Activated T-helper 1 cell treated with anti-CD3 and anti-CD28 coated beads, Interleukin-12 subunit alpha, Interleukin-12 subunit beta, Interleukin-2, Interleukin-4 antibody, amounts not matched to agents 30 ng/mL and 10 ng/mL and 1 ng/mL, durations not matched to agents 14 hours and 24 hours and 36 hours (primary cell): ENCODE measurements around the gene CFAP46. TPM values are rescaled to one million over a fixed set of nuclear protein-coding genes. Genes with fewer than 3 reads are reported as not detected.

Experiments used
- DNase-seq: peaks from one replicate; pipeline ENCODE4 v3.0.0; 2021; ENCODE audit warnings: low spot score
- H3K27ac Mint-ChIP-seq: one replicate; pipeline ENCODE4 v1.8.0; 2021; ENCODE audit warnings: mild to moderate bottlenecking, mixed read lengths
- H3K27me3 Mint-ChIP-seq: one replicate; pipeline ENCODE4 v1.8.0; 2022; ENCODE audit warnings: mild to moderate bottlenecking, moderate library complexity, mixed read lengths; ENCODE audit not compliant: insufficient read depth
- H3K36me3 Mint-ChIP-seq: one replicate; pipeline ENCODE4 v1.8.0; 2021; ENCODE audit warnings: low read depth, mixed read lengths
- H3K4me1 Mint-ChIP-seq: one replicate; pipeline ENCODE4 v1.8.0; 2021; ENCODE audit warnings: low read depth, mixed read lengths
- H3K4me3 Mint-ChIP-seq: one replicate; pipeline ENCODE4 v1.8.0; 2021; ENCODE audit warnings: mild to moderate bottlenecking, moderate library complexity, mixed read lengths
- H3K9me3 Mint-ChIP-seq: one replicate; pipeline ENCODE4 v1.8.0; 2021; ENCODE audit warnings: mixed read lengths
- intact Hi-C: fragments of 100-400 bp; cut with micrococcal nuclease; formaldehyde crosslinking; loops from one replicate; pipeline ENCODE4 v1.15.1; 2024
- total RNA-seq: library from RNA; stranded (reverse); gene quantifications from 2 replicates; pipeline ENCODE4 v1.2.3, GENCODE V29; 2022

The CFAP46 gene
- total RNA-seq, 1 donor from 2014 or later, result not detected

DNA sequence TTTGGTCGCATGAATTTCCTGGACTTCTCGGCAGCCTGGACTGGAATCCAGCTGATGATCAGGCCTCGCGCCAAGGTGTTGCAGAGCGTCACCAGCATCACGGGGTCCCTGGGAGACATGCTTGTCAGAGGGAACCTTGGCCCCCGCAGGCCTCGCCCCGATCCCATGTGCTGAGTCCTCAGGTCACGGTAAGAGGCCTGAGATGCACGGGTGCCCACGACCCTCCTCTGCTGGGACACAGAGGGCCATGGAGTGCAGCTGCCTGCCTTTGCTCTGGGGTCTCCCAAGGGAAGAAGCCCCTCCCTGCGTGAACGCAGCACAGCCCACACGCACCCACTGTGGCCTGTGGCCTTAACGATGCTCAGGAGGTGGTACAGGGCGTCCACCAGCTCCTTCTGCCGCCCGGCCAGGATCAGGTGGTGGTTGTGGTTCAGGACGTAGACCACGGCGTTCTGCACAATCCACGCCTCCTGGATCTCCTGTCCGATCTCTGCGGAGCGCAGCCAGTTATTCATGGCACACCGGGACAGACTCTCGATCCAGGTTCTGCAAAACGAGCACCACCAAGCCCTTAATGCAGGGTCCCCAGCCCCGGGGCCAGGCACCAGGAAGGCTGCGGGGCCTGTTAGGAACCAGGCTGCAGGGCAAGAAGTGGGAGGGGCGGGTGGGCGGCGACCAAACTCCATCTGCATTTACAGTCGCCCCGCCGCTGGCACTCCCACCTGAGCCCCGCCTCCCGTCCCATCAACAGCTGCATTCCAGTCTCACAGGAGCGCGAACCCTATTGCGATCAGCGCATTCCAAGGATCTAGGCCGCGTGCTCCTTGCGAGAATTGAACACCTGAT lies 29.4 kb downstream of the CFAP46 start:
- Mint-ChIP-seq H3K9me3 (no peaks in the 10 kb centered on the region), H3K27me3 (no peaks in the 10 kb centered on the region), H3K36me3 (no peaks in the 10 kb centered on the region), H3K27ac (no peak overlapping the region), H3K4me3 (no peak overlapping the region), H3K4me1 (no peaks in the 10 kb centered on the region)
- intact Hi-C loops, result no loop called here
- DNase-seq, result no peak

DNA sequence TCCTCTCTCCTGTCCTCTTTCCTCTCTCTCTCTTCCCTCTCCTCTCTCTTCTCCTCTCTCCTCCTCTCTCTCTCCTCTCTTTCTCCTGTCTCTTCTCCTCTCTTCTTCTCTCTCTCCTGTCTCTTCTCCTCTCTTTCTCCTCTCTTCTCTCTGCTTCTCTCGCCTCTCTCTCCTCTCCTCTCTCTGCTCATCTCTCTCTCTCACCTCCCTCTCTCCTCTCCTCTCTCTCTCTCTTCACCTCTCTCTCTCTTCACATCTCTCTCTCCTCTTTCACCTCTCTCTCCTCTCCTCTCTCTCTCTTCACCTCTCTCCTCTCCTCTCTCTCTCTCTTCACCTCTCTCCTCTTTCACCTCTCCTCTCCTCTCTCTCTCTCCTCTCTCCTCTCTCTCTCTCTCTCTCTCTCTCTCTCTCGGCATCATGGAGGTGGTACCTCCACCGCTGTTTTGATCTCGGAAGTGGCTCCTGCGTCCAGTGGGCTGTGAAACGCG lies 30.1 kb downstream of the CFAP46 start:
- Mint-ChIP-seq H3K27me3 (no peaks in the 10 kb centered on the region), H3K9me3 (no peaks in the 10 kb centered on the region), H3K27ac (no peak overlapping the region), H3K4me3 (no peak overlapping the region), H3K4me1 (no peaks in the 10 kb centered on the region), H3K36me3 (no peaks in the 10 kb centered on the region)
- intact Hi-C loops, result no loop called here
- DNase-seq, result no peak

DNA sequence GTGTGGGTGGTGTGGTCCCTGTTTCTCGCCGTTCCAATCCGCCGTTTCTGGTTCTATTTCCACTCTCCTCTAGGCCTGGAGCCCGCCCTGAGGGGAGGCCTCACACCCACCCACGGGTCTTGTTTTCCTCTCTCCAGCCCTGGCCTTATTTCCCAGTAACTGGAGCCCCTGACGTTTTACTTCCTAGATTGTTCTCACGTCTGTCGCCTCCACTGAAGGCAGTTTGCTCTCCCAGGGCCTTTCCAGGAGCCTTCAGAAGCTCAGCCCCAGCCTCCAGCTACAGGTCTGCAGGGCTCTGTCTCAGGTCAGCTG lies 30.6 kb downstream of the CFAP46 start:
- H3K9me3 Mint-ChIP-seq, result no peaks in the 10 kb centered on the region
- DNase-seq, result no peak
- H3K27me3 Mint-ChIP-seq, result no peaks in the 10 kb centered on the region
- H3K36me3 Mint-ChIP-seq, result no peaks in the 10 kb centered on the region
- H3K4me1 Mint-ChIP-seq, result no peaks in the 10 kb centered on the region
- no peak overlapping the region for H3K27ac Mint-ChIP-seq
- intact Hi-C loops, result no loop called here
- H3K4me3 Mint-ChIP-seq, result no peak overlapping the region

DNA sequence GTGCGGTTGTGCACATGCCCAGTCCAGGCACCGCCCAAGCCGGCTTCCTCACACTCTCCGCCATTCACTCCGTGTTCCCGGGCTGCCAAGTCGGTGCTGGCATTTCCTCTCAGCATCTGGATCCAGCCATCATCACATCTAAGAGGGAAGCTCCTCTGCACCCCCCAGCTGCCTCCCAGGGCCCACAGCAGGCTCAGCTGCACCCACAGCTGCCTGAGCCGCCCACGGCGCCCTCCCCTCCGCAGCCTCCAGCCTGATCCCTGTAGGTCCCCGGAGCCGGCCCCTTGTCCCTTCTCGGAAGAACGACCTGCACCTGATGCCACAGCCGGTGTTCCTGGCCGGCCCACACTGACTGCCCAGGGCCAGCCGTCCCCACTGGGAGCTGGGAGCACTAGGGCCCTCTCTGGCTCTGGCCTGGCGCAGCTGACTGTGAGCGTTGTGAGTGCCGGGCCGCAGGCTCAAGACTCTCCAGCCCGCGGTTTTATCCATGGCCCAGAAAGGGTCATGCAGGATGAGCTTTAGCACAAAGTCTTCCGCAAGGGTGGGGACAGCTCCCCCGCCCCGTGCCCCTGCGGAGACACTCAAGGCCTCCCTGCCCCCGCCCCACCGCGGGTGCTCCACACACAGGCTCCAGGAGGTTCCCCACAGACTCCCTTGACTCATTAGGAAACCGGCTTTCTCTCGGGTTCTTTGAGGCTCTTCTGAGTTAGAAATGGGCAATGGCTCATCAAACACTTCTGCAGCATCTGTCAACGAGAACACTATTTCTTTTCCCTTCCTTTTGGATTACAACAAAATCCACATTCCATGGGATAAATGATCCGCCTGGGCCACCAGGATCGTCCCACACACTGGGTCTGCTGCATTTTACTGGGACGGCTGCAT lies 31.2 kb downstream of the CFAP46 start:
- no peaks in the 10 kb centered on the region for H3K36me3 Mint-ChIP-seq
- H3K4me3 Mint-ChIP-seq, result no peak overlapping the region
- H3K4me1 Mint-ChIP-seq, result no peaks in the 10 kb centered on the region
- H3K27ac Mint-ChIP-seq, result no peak overlapping the region
- no peak for DNase-seq
- H3K9me3 Mint-ChIP-seq, result no peaks in the 10 kb centered on the region
- intact Hi-C loops, result no loop called here
- no peaks in the 10 kb centered on the region for H3K27me3 Mint-ChIP-seq

DNA sequence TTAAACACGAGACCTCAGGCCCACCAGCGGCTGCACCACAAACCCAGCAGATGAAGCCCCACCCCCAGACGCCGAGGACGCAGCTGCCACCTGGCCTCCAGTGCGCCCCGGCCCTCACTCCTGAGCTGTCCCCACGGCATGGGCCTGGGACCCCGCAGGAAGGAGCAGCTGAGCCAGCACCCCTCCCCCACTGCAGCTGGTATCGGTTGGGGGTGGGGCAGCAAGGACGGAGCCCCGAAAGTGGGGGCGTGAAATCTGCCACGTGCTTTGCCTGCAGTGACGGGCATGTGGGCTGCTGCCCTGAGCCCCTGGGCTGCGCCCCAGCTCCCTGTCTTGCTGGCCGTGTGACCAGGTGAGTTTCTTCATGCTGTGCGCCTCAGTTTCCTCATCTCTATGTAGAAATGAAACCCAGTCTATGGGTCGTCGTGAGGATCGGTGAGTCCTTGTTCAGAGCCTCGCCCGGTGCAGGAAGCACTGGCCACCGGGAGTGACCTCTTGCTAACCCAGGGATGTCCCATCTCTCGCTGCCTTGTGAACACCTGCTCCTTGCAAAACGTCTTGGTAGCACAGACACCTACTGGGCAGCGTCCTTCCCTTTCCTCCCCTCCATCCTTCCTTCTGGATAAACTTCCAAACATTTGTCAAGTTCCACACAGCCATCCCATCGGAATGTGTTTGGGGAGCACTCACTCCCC lies 32.0 kb downstream of the CFAP46 start:
- intact Hi-C loops, result no loop called here
- no peaks in the 10 kb centered on the region for H3K36me3 Mint-ChIP-seq
- H3K27me3 Mint-ChIP-seq, result no peaks in the 10 kb centered on the region
- H3K27ac Mint-ChIP-seq, result no peak overlapping the region
- peaks cover under 1% of the 10 kb centered on the region for H3K4me1 Mint-ChIP-seq
- H3K4me3 Mint-ChIP-seq, result no peak overlapping the region
- no peaks in the 10 kb centered on the region for H3K9me3 Mint-ChIP-seq
- no peak for DNase-seq

DNA sequence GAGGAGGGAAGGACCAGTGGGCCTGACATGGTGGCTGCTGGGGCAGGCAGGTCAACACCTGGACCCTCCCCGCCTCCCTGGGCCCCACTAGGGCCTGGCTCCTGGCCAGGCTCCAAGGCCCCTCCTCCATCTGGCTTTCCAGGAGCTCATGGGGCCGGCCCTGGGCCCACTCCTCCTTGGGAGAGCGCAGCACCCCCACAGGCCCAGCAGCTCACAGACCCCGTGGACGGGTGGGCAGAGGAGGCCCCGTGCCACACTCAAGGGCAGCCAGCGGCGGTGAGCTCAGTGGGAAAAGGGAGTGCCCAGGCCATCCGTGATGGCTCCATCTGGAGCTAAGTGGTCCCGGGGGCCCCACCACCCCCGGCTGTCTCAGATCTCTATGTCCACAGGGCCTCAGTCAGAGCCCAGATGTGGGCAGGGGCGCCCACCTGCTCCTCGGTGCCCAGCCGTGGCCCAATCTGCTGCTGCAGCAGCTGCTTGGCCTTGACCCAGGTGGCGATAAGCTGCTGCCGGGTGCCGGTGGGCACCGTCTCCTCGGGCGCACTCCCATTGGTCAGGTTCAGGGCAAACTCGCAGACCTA lies 32.8 kb downstream of the CFAP46 start:
- Mint-ChIP-seq H3K27me3 (peaks cover 2% of the 10 kb centered on the region), H3K9me3 (no peaks in the 10 kb centered on the region), H3K27ac (no peak overlapping the region), H3K4me3 (no peak overlapping the region), H3K4me1 (peaks cover 8% of the 10 kb centered on the region), H3K36me3 (no peaks in the 10 kb centered on the region)
- no peak for DNase-seq
- intact Hi-C loops, result no loop called here

DNA sequence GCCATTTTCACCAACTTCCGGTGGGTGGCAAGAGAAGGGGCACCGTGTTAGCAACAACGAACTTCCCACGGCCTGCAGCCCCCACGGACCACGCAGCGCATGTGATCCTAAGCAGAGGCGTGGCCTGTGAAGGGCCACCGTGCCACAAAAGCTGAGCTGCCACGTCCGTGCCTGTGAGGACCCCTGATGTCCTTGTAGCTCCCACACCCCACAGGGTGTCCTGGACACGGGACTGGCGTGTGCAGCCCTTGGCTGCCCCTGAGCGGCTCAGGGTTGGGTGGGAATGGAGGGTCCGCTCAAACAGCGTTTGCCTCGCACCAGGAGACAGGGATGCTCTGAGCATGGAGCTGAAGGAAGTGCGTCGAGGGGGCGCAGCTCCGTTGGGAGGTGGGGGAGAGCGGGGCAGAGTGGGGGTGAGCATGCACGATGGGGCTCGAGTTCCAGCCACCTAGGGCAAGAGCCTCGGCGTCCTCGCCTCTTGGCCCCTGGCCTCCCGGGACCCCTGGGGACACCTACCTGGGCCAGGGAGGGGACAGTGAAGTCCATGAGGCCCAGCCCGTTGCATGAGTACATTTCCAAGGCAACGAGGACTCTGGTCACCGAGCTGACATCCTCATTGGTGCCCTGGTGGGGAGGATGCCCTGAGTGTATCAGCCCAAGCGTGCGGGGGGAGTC lies 33.6 kb downstream of the CFAP46 start:
- Mint-ChIP-seq H3K27me3 (peaks cover 2% of the 10 kb centered on the region), H3K27ac (no peak overlapping the region), H3K4me3 (no peak overlapping the region), H3K36me3 (no peaks in the 10 kb centered on the region), H3K9me3 (no peaks in the 10 kb centered on the region), H3K4me1 (peaks cover 9% of the 10 kb centered on the region)
- DNase-seq, result no peak
- intact Hi-C loops, result no loop called here

DNA sequence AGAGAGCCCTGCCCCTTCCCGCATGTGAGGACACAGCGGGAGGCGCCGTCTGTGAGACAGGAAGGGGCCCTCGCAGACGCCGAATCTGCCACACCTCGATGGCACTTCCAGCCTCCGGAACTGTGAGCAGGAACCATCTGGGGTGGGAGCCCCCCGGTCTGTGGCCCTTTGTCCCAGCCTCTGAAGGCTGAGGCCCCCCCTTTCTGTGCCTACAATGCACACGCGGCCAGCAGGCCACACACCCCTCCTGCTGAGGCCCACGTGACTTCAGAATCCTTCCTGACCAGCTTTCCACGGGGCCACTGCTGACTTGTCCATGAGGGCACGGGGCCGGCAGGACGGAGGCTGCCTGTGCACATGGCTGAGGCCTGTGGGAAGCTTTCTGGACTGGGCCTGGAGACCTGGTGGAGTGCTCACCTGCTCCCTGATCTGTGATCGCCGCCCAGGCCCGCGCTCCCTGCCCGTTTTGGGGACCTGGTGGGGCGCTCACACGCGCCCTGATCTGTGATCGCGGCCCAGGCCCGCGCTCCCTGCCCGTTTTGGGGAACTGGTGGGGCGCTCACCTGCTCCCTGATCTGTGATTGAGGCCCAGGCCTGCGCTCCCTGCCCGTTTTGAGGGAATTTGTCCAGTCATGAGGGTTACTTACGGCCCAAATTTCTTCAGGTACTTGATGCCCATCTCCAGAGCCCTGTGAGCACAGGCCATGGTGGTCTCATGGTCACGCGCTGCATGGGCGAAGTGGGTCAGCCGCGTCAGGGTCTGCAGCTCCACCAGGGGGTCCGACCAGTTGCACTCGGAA lies 34.3 kb downstream of the CFAP46 start:
- intact Hi-C loops, result no loop called here
- no peak overlapping the region for H3K27ac Mint-ChIP-seq
- H3K4me3 Mint-ChIP-seq, result no peak overlapping the region

DNA sequence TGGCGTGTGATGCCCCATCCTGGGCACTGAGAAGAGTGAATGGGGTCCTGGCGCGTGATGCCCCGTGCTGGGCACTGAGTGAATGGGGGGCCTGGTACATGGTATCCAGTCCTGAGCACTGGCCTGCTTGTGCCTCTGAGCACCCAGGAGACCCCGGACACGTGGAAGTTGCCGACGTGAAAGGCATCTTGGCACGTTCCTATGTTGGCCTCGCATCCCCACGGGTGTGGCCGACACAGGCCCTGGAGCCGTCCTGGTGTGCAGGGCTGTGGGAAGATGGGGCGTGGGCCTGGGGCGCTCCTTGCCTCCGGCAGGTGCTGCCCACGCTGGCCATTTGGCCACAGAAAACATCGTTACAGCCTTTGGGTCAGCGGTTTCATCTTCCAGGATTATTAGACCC lies 35.5 kb downstream of the CFAP46 start:
- no peak for DNase-seq
- H3K4me3 Mint-ChIP-seq, result no peak overlapping the region
- no peak overlapping the region for H3K27ac Mint-ChIP-seq
- no peaks in the 10 kb centered on the region for H3K36me3 Mint-ChIP-seq
- H3K27me3 Mint-ChIP-seq, result peaks cover 6% of the 10 kb centered on the region
- intact Hi-C loops, result no loop called here
- H3K4me1 Mint-ChIP-seq, result peaks cover 9% of the 10 kb centered on the region
- H3K9me3 Mint-ChIP-seq, result no peaks in the 10 kb centered on the region

More for the DNA sequence above, 34.3 kb downstream of the CFAP46 start:
- Mint-ChIP-seq H3K4me1 (peaks cover 9% of the 10 kb centered on the region), H3K36me3 (no peaks in the 10 kb centered on the region), H3K9me3 (no peaks in the 10 kb centered on the region), H3K27me3 (peaks cover 6% of the 10 kb centered on the region)
- no peak for DNase-seq

DNA sequence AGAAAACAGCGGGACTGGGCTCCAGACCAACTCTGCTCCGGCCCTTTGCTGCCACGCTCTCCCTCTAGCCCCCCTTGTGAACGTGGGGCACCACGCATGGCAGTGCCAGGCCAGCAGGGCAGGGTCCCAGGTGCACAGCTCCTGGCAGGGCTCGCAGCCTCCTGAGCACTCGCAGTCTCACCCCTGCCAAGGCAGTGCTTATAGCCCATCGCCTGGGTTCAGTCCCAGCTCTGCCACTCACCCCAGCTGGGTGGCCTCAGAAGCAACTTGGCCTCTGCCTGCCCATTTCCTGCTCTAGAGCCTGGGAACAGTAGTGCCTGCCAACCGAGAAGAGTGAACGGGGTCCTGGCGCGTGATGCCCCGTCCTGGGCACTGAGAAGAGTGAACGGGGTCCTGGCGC lies 36.3 kb downstream of the CFAP46 start:
- peaks cover 6% of the 10 kb centered on the region for H3K27me3 Mint-ChIP-seq
- DNase-seq, result no peak
- intact Hi-C loops, result no loop called here
- H3K36me3 Mint-ChIP-seq, result no peaks in the 10 kb centered on the region
- no peak overlapping the region for H3K27ac Mint-ChIP-seq
- peaks cover 9% of the 10 kb centered on the region for H3K4me1 Mint-ChIP-seq
- peaks cover 4% of the 10 kb centered on the region for H3K9me3 Mint-ChIP-seq
- no peak overlapping the region for H3K4me3 Mint-ChIP-seq

DNA sequence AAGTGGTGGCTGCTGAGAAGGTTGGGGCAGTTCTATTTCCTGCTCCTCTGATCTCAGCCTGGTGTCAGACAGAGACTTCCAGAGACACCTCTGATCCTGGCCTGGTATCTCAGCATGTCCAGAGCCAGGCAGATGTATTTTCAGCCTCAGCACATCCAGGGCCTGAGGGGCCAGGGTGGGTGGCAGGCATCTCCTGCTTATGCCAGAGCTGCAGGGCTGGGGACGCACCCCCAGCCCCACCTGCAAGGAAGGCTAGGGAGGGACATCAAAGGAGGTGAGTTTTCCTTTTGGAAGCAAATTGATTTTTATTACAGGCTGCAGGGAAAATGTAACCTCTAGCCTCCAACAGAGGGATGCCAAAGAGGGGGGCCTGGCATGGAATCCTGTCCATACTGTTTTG lies 36.7 kb downstream of the CFAP46 start:
- peaks cover 9% of the 10 kb centered on the region for H3K4me1 Mint-ChIP-seq
- no peak overlapping the region for H3K4me3 Mint-ChIP-seq
- DNase-seq, result no peak
- H3K27me3 Mint-ChIP-seq, result peaks cover 6% of the 10 kb centered on the region
- no peak overlapping the region for H3K27ac Mint-ChIP-seq
- peaks cover 4% of the 10 kb centered on the region for H3K9me3 Mint-ChIP-seq
- intact Hi-C loops, result no loop called here
- H3K36me3 Mint-ChIP-seq, result no peaks in the 10 kb centered on the region
